ENCODE data around the gene KIF1B.
"Not testable (repeated sequence)": the region's sequence is repeated elsewhere in the genome, so short reads cannot be mapped to it uniquely, and the experiment has no call there.

The KIF1B gene

DNA sequence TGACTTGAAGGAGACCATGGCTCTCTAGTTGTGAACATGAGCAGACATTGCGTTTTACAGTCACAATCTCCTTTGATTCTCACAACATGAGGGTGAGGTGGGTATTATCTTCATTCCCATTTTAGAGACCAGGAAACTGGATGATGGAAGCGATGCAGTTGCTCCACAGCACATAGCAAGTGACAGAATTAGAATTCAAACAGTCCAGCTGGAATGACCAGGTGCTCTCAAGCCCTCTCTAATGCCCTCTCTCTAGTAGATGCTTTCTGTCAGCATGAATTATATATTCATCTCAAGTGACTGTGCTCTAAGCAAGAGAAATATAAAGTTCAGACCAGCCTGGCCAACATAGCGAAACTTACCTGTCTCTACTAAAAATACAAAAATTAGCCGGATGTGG lies 9.8 kb upstream of the KIF1B start:
- H4K20me1 ChIP-seq (ENCODE audit: low read depth, low read length), result no peaks in the 10 kb centered on the region
- H3K4me2 ChIP-seq (ENCODE audit: low read depth, low read length, poor library complexity, severe bottlenecking), result no peak overlapping the region
- H3K27me3 ChIP-seq (ENCODE audit: low read length), result no peaks in the 10 kb centered on the region
- H3K9ac ChIP-seq (ENCODE audit: low read length), result no peak overlapping the region
- H2AFZ ChIP-seq (ENCODE audit: low read depth, low read length, severe bottlenecking), result no peak overlapping the region
- no peaks in the 10 kb centered on the region for H3K36me3 ChIP-seq (ENCODE audit: low read length)
- no peaks in the 10 kb centered on the region for H3F3A ChIP-seq (ENCODE audit: insufficient read depth)
- H3K9me3 ChIP-seq (ENCODE audit: insufficient read depth, low read length), result no peaks in the 10 kb centered on the region
- no peaks in the 10 kb centered on the region for H3K9me2 ChIP-seq (replicated peaks; ENCODE audit: insufficient read depth, low read length)
- H3K27ac ChIP-seq (ENCODE audit: low read depth, low read length), result no peak overlapping the region
- TF ChIP-seq, protein P1, sequence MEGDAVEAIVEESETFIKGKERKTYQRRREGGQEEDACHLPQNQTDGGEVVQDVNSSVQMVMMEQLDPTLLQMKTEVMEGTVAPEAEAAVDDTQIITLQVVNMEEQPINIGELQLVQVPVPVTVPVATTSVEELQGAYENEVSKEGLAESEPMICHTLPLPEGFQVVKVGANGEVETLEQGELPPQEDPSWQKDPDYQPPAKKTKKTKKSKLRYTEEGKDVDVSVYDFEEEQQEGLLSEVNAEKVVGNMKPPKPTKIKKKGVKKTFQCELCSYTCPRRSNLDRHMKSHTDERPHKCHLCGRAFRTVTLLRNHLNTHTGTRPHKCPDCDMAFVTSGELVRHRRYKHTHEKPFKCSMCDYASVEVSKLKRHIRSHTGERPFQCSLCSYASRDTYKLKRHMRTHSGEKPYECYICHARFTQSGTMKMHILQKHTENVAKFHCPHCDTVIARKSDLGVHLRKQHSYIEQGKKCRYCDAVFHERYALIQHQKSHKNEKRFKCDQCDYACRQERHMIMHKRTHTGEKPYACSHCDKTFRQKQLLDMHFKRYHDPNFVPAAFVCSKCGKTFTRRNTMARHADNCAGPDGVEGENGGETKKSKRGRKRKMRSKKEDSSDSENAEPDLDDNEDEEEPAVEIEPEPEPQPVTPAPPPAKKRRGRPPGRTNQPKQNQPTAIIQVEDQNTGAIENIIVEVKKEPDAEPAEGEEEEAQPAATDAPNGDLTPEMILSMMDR (IDR thresholded peaks at IDR 0.05; ENCODE audit: insufficient read depth, low read length, poor library complexity, severe bottlenecking), result no peak
- no peak for TF ChIP-seq EZH2phosphoT487 (conservative IDR thresholded peaks at IDR 0.05; ENCODE audit: low read length)
- H3K4me3 ChIP-seq (ENCODE audit: insufficient read depth, low read length, poor library complexity, severe bottlenecking), result no peak overlapping the region
- H3K79me2 ChIP-seq (ENCODE audit: insufficient read depth, low read length), result no peaks in the 10 kb centered on the region

DNA sequence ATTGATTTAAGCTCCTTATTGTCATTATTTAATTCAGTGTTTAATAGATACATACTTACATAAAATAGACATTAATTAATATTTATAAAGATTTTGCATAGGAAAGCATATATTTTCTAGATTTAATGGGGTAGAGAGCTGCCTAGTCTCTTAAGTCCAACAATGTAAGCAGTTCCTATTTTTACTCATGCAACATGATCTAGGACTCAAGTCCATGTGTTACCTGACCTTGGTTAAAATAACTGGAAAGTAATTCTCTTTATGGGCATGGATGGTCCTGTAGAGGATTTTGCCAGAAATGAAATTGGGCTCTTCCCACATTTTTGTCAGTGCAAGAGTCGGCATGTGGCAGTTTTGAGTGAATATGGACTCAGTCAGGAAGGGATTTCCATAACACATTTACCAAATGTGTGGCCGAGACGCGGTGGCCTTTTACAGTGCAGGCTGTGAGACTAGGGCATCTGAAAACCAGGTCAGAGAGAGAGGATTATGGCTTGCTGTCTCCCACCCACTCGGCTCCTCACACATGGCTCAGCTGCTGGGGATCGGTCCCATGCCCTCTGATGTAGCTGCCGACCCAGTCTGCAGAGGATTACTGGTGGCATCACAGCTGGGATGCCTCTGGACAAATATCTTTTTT lies 6.2 kb upstream of the KIF1B start:
- H3K9me2 ChIP-seq (replicated peaks; ENCODE audit: insufficient read depth, low read length), result no peaks in the 10 kb centered on the region
- no peaks in the 10 kb centered on the region for H3K36me3 ChIP-seq (ENCODE audit: low read length)
- H4K20me1 ChIP-seq (ENCODE audit: low read depth, low read length), result no peaks in the 10 kb centered on the region
- no peak overlapping the region for H3K27ac ChIP-seq (ENCODE audit: low read depth, low read length)
- H3K4me2 ChIP-seq (ENCODE audit: low read depth, low read length, poor library complexity, severe bottlenecking), result no peak overlapping the region
- H3K4me3 ChIP-seq (ENCODE audit: insufficient read depth, low read length, poor library complexity, severe bottlenecking), result no peak overlapping the region
- no peaks in the 10 kb centered on the region for H3K79me2 ChIP-seq (ENCODE audit: insufficient read depth, low read length)
- H2AFZ ChIP-seq (ENCODE audit: low read depth, low read length, severe bottlenecking), result no peak overlapping the region
- no peaks in the 10 kb centered on the region for H3F3A ChIP-seq (ENCODE audit: insufficient read depth)
- no peaks in the 10 kb centered on the region for H3K27me3 ChIP-seq (ENCODE audit: low read length)
- TF ChIP-seq, protein P1 (IDR thresholded peaks at IDR 0.05; ENCODE audit: insufficient read depth, low read length, poor library complexity, severe bottlenecking), result no peak
- TF ChIP-seq EZH2phosphoT487 (conservative IDR thresholded peaks at IDR 0.05; ENCODE audit: low read length), result no peak
- no peaks in the 10 kb centered on the region for H3K9me3 ChIP-seq (ENCODE audit: insufficient read depth, low read length)
- no peak overlapping the region for H3K9ac ChIP-seq (ENCODE audit: low read length)

DNA sequence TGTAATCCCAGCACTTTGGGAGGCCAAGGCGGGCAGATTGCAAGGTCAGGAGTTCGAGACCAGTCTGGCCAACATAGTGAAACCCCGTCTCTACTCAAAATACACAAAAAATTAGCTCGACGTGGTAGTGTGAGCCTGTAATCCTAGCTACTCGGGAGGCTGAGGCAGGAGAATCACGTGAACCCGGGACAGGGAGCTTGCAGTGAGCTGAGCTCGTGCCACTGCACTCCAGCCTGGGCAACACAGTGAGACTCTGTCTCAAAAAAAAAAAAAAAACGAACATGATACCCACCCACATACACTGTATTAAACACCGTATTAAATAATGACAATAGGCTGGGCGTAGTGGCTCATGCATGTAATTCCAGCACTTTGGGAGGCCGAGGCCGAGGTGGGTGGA lies 5.2 kb upstream of the KIF1B start:
- not testable (repeated sequence) for H3K79me2 ChIP-seq (ENCODE audit: insufficient read depth, low read length); H3K36me3 ChIP-seq (ENCODE audit: low read length); H3K27ac ChIP-seq (ENCODE audit: low read depth, low read length); H3K9ac ChIP-seq (ENCODE audit: low read length); H3K27me3 ChIP-seq (ENCODE audit: low read length); H3K4me3 ChIP-seq (ENCODE audit: insufficient read depth, low read length, poor library complexity, severe bottlenecking); H4K20me1 ChIP-seq (ENCODE audit: low read depth, low read length); H3K9me2 ChIP-seq (replicated peaks; ENCODE audit: insufficient read depth, low read length); H3K4me2 ChIP-seq (ENCODE audit: low read depth, low read length, poor library complexity, severe bottlenecking); H2AFZ ChIP-seq (ENCODE audit: low read depth, low read length, severe bottlenecking); H3K9me3 ChIP-seq (ENCODE audit: insufficient read depth, low read length); H3F3A ChIP-seq (ENCODE audit: insufficient read depth)

DNA sequence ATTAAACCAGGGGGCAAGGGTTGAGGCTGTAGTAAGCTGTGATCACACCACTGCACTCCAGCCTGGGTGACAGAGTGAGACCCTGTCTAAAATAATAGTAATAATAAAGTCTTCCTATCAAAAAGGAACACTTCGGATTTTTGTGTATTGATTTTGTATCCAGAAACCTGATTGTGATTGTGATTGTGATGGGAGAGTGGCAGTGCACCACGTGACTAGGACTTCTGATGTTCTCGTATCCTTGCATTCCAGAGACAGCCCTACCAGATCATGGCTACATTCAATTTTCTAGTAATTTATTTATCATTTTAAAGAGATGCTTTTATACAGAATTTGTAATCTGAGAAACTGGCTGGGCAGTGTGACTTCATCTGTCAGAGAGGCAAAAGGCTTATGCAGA lies 2.6 kb upstream of the KIF1B start:
- Histone ChIP-seq H2AFZ (ENCODE audit: low read depth, low read length, severe bottlenecking) (no peak overlapping the region), H3K36me3 (ENCODE audit: low read length) (no peaks in the 10 kb centered on the region), H3F3A (ENCODE audit: insufficient read depth) (peaks cover 3% of the 10 kb centered on the region; the same call in 1 of the 2 replicates), H3K79me2 (ENCODE audit: insufficient read depth, low read length) (no peaks in the 10 kb centered on the region), H4K20me1 (ENCODE audit: low read depth, low read length) (no peaks in the 10 kb centered on the region), H3K4me2 (ENCODE audit: low read depth, low read length, poor library complexity, severe bottlenecking) (no peak overlapping the region), H3K9me3 (ENCODE audit: insufficient read depth, low read length) (no peaks in the 10 kb centered on the region), H3K9me2 (replicated peaks; ENCODE audit: insufficient read depth, low read length) (no peaks in the 10 kb centered on the region), H3K27me3 (ENCODE audit: low read length) (no peaks in the 10 kb centered on the region), H3K27ac (ENCODE audit: low read depth, low read length) (no peak overlapping the region), H3K4me3 (ENCODE audit: insufficient read depth, low read length, poor library complexity, severe bottlenecking) (no peak overlapping the region), H3K9ac (ENCODE audit: low read length) (no peak overlapping the region)
- TF ChIP-seq EZH2phosphoT487 (conservative IDR thresholded peaks at IDR 0.05; ENCODE audit: low read length), result no peak
- TF ChIP-seq, protein P1 (IDR thresholded peaks at IDR 0.05; ENCODE audit: insufficient read depth, low read length, poor library complexity, severe bottlenecking), result no peak
